Activated naive CD4-positive, alpha-beta T cell treated with anti-CD3 and anti-CD28 coated beads, Interleukin-2, amount 10 ng/mL, durations not matched to agents 7 days and 5 days (primary cell): ENCODE measurements around the gene CFAP157.
"Not testable (repeated sequence)": the region's sequence is repeated elsewhere in the genome, so short reads cannot be mapped to it uniquely, and the experiment has no call there.

Source experiments
- CTCF ChIA-PET: fragments of 350-600 bp; sonication (Branson Sonifier 250); formaldehyde crosslinking; loops from one replicate; lab custom pipeline; 2021; ENCODE audit warnings: antibody characterized with exemption; lab: Charles Lee
- DNase-seq: peaks from one replicate; pipeline ENCODE4 v3.0.0-alpha.2; 2020
- H3K27ac Mint-ChIP-seq: one replicate; pipeline ENCODE4 v1.8.0; 2021; ENCODE audit warnings: mild to moderate bottlenecking, moderate library complexity, mixed read lengths
- H3K27me3 Mint-ChIP-seq: one replicate; pipeline ENCODE4 v1.8.0; 2021; ENCODE audit warnings: mild to moderate bottlenecking, mixed read lengths
- H3K36me3 Mint-ChIP-seq: one replicate; pipeline ENCODE4 v1.8.0; 2021; ENCODE audit warnings: mixed read lengths
- H3K4me1 Mint-ChIP-seq: one replicate; pipeline ENCODE4 v1.8.0; 2021; ENCODE audit warnings: mixed read lengths
- H3K4me3 Mint-ChIP-seq: one replicate; pipeline ENCODE4 v1.8.0; 2021; ENCODE audit warnings: mild to moderate bottlenecking, moderate library complexity, mixed read lengths
- H3K9me3 Mint-ChIP-seq: one replicate; pipeline ENCODE4 v1.8.0; 2021; ENCODE audit warnings: mixed read lengths

Gene CFAP157

GRCh38 chr9:127742435-127743088 is 35.8 kb downstream of the CFAP157 start:
- Mint-ChIP-seq H3K36me3 (peaks cover 44% of the 10 kb centered on the region), H3K27ac (no peak overlapping the region), H3K27me3 (no peaks in the 10 kb centered on the region), H3K4me3 (no peak overlapping the region), H3K9me3 (no peaks in the 10 kb centered on the region), H3K4me1 (peaks cover 7% of the 10 kb centered on the region)
- CTCF ChIA-PET: interaction anchor here (1.4 kb wide), 1 partner anchor 127 kb away, joined by 3 read pairs; no protein-coding TSS in a partner anchor
- no peak for DNase-seq

DNA sequence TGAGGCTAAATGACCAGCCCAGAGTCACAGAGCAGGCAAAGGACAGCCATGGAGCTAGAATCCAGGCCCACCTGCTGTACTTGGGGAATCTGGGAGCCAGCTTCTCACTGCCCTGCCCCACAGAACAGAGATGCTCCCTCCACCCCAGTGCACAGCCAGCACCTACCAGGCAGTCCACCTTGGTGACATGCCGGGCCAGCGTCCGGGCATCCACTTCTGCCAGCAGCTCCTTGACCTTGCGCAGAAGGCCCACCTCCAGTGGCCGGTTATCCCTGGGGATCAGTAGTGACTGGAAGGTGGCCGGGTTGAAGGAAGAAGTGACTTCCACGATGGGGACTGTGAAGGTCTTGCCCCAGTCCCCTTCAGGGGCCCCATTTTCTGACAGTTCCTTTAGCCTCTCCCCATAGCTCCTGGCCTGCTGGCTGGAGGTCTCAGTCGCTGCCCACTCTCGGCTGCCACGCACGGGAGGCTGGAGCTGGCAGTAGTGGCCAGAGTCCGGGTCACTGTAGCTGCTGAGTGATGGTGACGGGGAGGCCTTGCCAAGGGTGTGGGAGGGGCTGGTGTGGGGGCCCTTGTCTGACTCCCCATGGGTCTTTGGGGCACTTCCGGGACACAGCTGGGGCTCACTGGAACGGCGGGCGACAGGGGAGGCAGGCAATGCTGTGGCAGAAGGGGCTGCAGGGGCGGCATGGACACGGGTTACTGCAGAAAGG is 37.8 kb downstream of the CFAP157 start:
- no peaks in the 10 kb centered on the region for H3K27me3 Mint-ChIP-seq
- CTCF ChIA-PET: interaction anchor here (0.8 to 1.6 kb wide), 2 partner anchors 10 to 176 kb away, joined by 3 to 4 read pairs; partner anchors contain the start of gene TOR2A
- H3K4me3 Mint-ChIP-seq: no peak overlapping the region
- no peak overlapping the region for H3K27ac Mint-ChIP-seq
- DNase-seq: no peak
- no peaks in the 10 kb centered on the region for H3K9me3 Mint-ChIP-seq
- H3K36me3 Mint-ChIP-seq: peaks cover 51% of the 10 kb centered on the region
- H3K4me1 Mint-ChIP-seq: peaks cover 11% of the 10 kb centered on the region

- Mint-ChIP-seq H3K4me3 (no peak overlapping the region), H3K27me3 (no peaks in the 10 kb centered on the region), H3K27ac (peak overlapping the region; percentile 81), H3K4me1 (peaks cover 11% of the 10 kb centered on the region), H3K9me3 (no peaks in the 10 kb centered on the region), H3K36me3 (peaks cover 58% of the 10 kb centered on the region)
- CTCF ChIA-PET: interaction anchor here (1.3 kb wide), 1 partner anchor 12 kb away, joined by 4 read pairs; the partner anchor contains the start of gene TOR2A
- peak; percentile 55 for DNase-seq
These were observed 40.3 kb downstream of the CFAP157 start for GRCh38 chr9:127746959-127747569.

- H3K9me3 Mint-ChIP-seq: no peaks in the 10 kb centered on the region
- DNase-seq: no peak
- no peak overlapping the region for H3K4me3 Mint-ChIP-seq
- CTCF ChIA-PET: no interaction called here
- peaks cover 50% of the 10 kb centered on the region for H3K36me3 Mint-ChIP-seq
- H3K4me1 Mint-ChIP-seq: peaks cover 11% of the 10 kb centered on the region
- H3K27me3 Mint-ChIP-seq: no peaks in the 10 kb centered on the region
- no peak overlapping the region for H3K27ac Mint-ChIP-seq
These were observed 42.5 kb downstream of the CFAP157 start for GRCh38 chr9:127749090-127749787.

- Mint-ChIP-seq H3K27me3 (no peaks in the 10 kb centered on the region), H3K4me1 (peaks cover 11% of the 10 kb centered on the region), H3K27ac (no peak overlapping the region), H3K4me3 (no peak overlapping the region), H3K36me3 (peaks cover 41% of the 10 kb centered on the region), H3K9me3 (no peaks in the 10 kb centered on the region)
- peak; percentile 40 for DNase-seq
- CTCF ChIA-PET: no interaction called here
These were observed 44.7 kb downstream of the CFAP157 start for GRCh38 chr9:127751269-127752054.

GRCh38 chr9:127753148-127753547 is 46.4 kb downstream of the CFAP157 start:
- no peaks in the 10 kb centered on the region for H3K4me1 Mint-ChIP-seq
- no peak overlapping the region for H3K4me3 Mint-ChIP-seq
- H3K36me3 Mint-ChIP-seq: peaks cover 32% of the 10 kb centered on the region
- H3K9me3 Mint-ChIP-seq: no peaks in the 10 kb centered on the region
- no peaks in the 10 kb centered on the region for H3K27me3 Mint-ChIP-seq
- no peak for DNase-seq
- CTCF ChIA-PET: no interaction called here
- no peak overlapping the region for H3K27ac Mint-ChIP-seq

- no peak overlapping the region for H3K4me3 Mint-ChIP-seq
- H3K27me3 Mint-ChIP-seq: no peaks in the 10 kb centered on the region
- no peaks in the 10 kb centered on the region for H3K4me1 Mint-ChIP-seq
- peaks cover 30% of the 10 kb centered on the region for H3K36me3 Mint-ChIP-seq
- no peaks in the 10 kb centered on the region for H3K9me3 Mint-ChIP-seq
- DNase-seq: no peak
- CTCF ChIA-PET: no interaction called here
- no peak overlapping the region for H3K27ac Mint-ChIP-seq
These were observed 46.8 kb downstream of the CFAP157 start for GRCh38 chr9:127753622-127754021.

GRCh38 chr9:127754099-127755060 is 47.6 kb downstream of the CFAP157 start:
- no peak overlapping the region for H3K4me3 Mint-ChIP-seq
- H3K36me3 Mint-ChIP-seq: peaks cover 29% of the 10 kb centered on the region
- CTCF ChIA-PET: no interaction called here
- DNase-seq: no peak
- H3K9me3 Mint-ChIP-seq: no peaks in the 10 kb centered on the region
- no peak overlapping the region for H3K27ac Mint-ChIP-seq
- no peaks in the 10 kb centered on the region for H3K4me1 Mint-ChIP-seq
- H3K27me3 Mint-ChIP-seq: no peaks in the 10 kb centered on the region

DNA sequence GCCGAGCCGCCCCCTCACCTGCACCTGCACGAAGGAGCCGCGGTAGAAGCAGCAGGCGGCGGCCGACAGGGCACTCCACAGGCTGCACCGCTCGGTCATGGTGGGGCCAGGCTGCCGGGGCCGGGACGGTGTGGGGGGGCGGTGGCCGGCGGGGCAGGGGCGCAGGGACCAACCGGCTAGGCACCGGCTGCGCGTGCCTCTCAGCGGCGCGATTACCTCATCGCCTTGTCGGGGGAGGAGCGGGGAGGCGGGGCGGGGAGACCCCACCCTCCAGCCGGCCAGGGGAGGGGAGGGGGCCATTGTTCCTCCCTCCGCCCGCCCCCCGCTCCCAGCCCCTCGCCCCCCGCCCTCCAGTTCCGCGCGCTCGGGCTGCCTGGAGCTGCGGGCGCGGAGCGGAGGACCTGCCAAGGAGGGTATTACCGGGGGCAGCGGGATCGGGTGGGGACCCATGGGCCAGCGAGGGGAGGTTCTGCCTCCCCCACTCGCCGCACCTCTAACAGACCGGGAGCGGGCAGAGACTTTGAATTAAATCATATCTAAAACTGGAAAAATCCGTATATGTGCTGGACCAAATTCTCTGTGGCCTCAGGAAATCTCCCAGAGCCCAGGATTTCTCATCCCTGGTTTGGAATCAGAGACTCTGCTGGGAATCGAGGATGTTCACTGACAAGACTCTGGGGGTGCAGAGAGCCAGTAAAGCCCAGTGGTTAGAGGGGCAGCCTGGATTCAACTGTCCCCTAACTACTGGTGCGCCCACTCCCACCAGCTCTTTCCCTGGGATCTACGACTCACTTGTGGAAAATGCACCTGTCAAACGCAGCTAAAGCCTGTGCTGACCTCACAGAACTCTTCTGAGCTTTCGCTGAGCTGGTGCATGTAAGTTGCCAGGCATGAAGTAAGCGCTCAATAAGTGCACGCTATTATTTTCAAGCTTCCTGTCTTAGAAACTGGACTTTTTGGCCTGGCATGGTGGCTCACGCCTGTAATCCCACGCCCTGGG is 48.6 kb downstream of the CFAP157 start:
- CTCF ChIA-PET: no interaction called here
- Mint-ChIP-seq H3K27me3 (no peaks in the 10 kb centered on the region), H3K4me3 (no peak overlapping the region), H3K36me3 (peaks cover 27% of the 10 kb centered on the region), H3K4me1 (no peaks in the 10 kb centered on the region), H3K27ac (no peak overlapping the region), H3K9me3 (no peaks in the 10 kb centered on the region)
- DNase-seq: no peak

GRCh38 chr9:127756233-127756632 is 49.4 kb downstream of the CFAP157 start:
- no peaks in the 10 kb centered on the region for H3K9me3 Mint-ChIP-seq
- no peak overlapping the region for H3K4me3 Mint-ChIP-seq
- CTCF ChIA-PET: interaction anchor here (0.6 to 2.1 kb wide), 3 partner anchors 21 to 114 kb away, joined by 3 to 8 read pairs (median 7); no protein-coding TSS in a partner anchor
- peaks cover 24% of the 10 kb centered on the region for H3K36me3 Mint-ChIP-seq
- no peaks in the 10 kb centered on the region for H3K27me3 Mint-ChIP-seq
- DNase-seq: no peak
- H3K4me1 Mint-ChIP-seq: no peaks in the 10 kb centered on the region
- no peak overlapping the region for H3K27ac Mint-ChIP-seq

DNA sequence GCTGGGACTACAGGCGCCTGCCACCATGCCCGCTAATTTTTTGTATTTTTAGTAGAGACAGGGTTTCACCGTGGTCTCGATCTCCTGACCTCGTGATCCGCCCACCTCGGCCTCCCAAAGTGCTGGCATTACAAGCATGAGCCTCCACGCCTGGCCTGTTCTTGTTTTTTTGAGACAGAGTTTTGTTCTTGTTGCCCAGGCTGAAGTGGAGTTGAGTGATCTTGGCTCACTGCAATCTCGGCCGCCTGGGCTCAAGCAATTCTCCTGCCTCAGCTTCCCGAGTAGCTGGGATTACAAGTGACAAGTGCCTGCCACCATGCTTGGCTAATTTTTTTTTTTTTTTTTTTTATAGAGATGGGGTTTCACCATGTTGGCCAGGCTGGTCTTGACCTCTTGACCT is 50.0 kb downstream of the CFAP157 start:
- not testable (repeated sequence) for DNase-seq, H3K27ac Mint-ChIP-seq, H3K4me1 Mint-ChIP-seq, H3K4me3 Mint-ChIP-seq, H3K27me3 Mint-ChIP-seq, H3K9me3 Mint-ChIP-seq
- CTCF ChIA-PET: interaction anchor here (0.6 to 2.1 kb wide), 3 partner anchors 22 to 113 kb away, joined by 3 to 8 read pairs (median 7); no protein-coding TSS in a partner anchor
- H3K36me3 Mint-ChIP-seq: peaks cover 19% of the 10 kb centered on the region

DNA sequence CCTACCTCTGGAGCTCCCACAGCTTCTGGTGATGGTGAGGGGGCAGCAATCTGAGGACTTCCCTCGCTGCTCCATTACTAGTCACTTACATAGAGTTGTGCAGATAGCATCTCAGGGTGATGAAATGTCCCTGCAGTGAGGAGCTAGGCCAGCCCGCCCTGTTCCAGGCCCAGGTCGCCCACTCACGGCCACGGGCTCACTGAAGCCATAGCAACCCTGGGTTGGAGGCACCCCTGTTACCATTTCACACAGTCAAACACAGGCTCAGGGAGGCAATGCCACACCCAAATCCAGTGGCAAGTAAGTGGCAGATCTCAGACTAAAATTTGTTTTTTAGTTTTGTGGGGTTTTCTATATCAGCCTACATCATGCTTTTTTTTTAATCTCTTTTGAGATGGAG is 52.1 kb downstream of the CFAP157 start:
- CTCF ChIA-PET: interaction anchor here (1.0 kb wide), 1 partner anchor 12 kb away, joined by 3 read pairs; no protein-coding TSS in a partner anchor
- DNase-seq: no peak
- no peak overlapping the region for H3K4me3 Mint-ChIP-seq
- no peaks in the 10 kb centered on the region for H3K9me3 Mint-ChIP-seq
- H3K27me3 Mint-ChIP-seq: no peaks in the 10 kb centered on the region
- H3K36me3 Mint-ChIP-seq: peaks cover 35% of the 10 kb centered on the region
- peaks cover 14% of the 10 kb centered on the region for H3K4me1 Mint-ChIP-seq
- peak overlapping the region; percentile 20 for H3K27ac Mint-ChIP-seq
